Testis (tissue), 3 donors: Measurements from ENCODE around the gene XIRP2. TPM values are rescaled to one million over a fixed set of nuclear protein-coding genes. Genes with fewer than 3 reads are reported as not detected.

Source experiments
- DNase-seq: peaks from one replicate; pipeline ENCODE4 v3.0.0-alpha.2; 2019
- H3K27ac ChIP-seq, 2 donors: fragments of 200-600 bp; sonication (generic); one replicate each; pipeline ENCODE4 v1.5.1; 2019
- H3K27me3 ChIP-seq: fragments of 200-600 bp; sonication (generic); one replicate; pipeline ENCODE4 v1.5.1; 2019
- H3K36me3 ChIP-seq: fragments of 200-600 bp; sonication (generic); one replicate; pipeline ENCODE4 v1.5.1; 2017; ENCODE audit warnings: low read depth; ENCODE audit errors: missing control alignments
- H3K4me1 ChIP-seq: fragments of 200-600 bp; sonication (generic); one replicate; pipeline ENCODE4 v1.5.1; 2019
- H3K4me3 ChIP-seq, 2 donors: fragments of 200-600 bp; sonication (generic); one replicate each; pipeline ENCODE4 v1.5.1; 2017 to 2019
- H3K9me3 ChIP-seq: fragments of 200-600 bp; sonication (generic); one replicate; pipeline ENCODE4 v1.5.1; 2017
- CTCF ChIP-seq, 3 experiments: fragments of 450-650 bp in 2 of 3; fragments of 200-600 bp in 1 of 3; sonication (generic) in 1 of 3; IDR thresholded peaks; one replicate each; pipeline ENCODE4 v1.5.1; 2016 to 2019; ENCODE audit warnings: antibody characterized with exemption in 3 of 3, mild to moderate bottlenecking in 2 of 3, moderate library complexity in 1 of 3
- POLR2A ChIP-seq: fragments of 450-650 bp; IDR thresholded peaks from one replicate; pipeline ENCODE4 v1.6.1; 2017; ENCODE audit warnings: antibody characterized with exemption, mild to moderate bottlenecking, moderate library complexity
- WGBS, 2 donors: methylation state at CpG; one replicate each; pipeline ENCODE4 v1.1.5; 2018; 5-methylcytosine and 5-hydroxymethylcytosine counted together
- intact Hi-C: fragments of 100-400 bp; cut with DNase I; formaldehyde crosslinking; loops from one replicate; pipeline ENCODE4 v1.15.1; 2023; ENCODE audit warnings: low total_unique reads
- polyA plus RNA-seq: library from polyadenylated mRNA; stranded (reverse); fragments of 350-450 nt; fragmentation: Illumina TruSeq; extraction: RNeasy Lipid Tissue Mini Kit (QIAGEN cat#74804); gene quantifications from one replicate; pipeline ENCODE4 v1.2.3, GENCODE V29; 2014; ENCODE audit warnings: low read depth, low replicate concordance; ENCODE audit not compliant: insufficient read depth
- total RNA-seq, 2 donors: library from RNA; depleted of rRNA; stranded (reverse); fragments of >200 nt; gene quantifications; one replicate each; pipeline ENCODE4 v1.2.3, GENCODE V29; 2016

Gene XIRP2
- total and polyA plus RNA-seq, 3 donors from 2014 or later: 1.1 to 5.9 (median 3.9) TPM

- no peak overlapping the region for H3K27ac ChIP-seq
- H3K36me3 ChIP-seq: no peaks in the 10 kb centered on the region
- no peaks in the 10 kb centered on the region for H3K4me1 ChIP-seq
- 77 to 100% methylated on average over 1 of the region's 1 CpG for WGBS, 2 donors
- H3K9me3 ChIP-seq: no peaks in the 10 kb centered on the region
- intact Hi-C loops: no loop called here
- DNase-seq: no peak
- H3K4me3 ChIP-seq: no peak overlapping the region
- H3K27me3 ChIP-seq: no peaks in the 10 kb centered on the region
- TF ChIP-seq POLR2A: no peak
- TF ChIP-seq CTCF (IDR thresholded peaks at IDR 0.05): no peak
Observed at GRCh38 chr2:167132066-167132465, 243.8 kb downstream of the XIRP2 start.

- H3K4me1 ChIP-seq: no peaks in the 10 kb centered on the region
- WGBS, 2 donors: 81 to 94% methylated on average over 3 of the region's 3 CpGs
- H3K27me3 ChIP-seq: no peaks in the 10 kb centered on the region
- no peak overlapping the region for H3K27ac ChIP-seq
- H3K4me3 ChIP-seq: no peak overlapping the region
- intact Hi-C loops: no loop called here
- TF ChIP-seq CTCF (IDR thresholded peaks at IDR 0.05) (no peak), POLR2A (no peak)
- no peak for DNase-seq
- no peaks in the 10 kb centered on the region for H3K9me3 ChIP-seq
- H3K36me3 ChIP-seq: no peaks in the 10 kb centered on the region
Observed at GRCh38 chr2:167132906-167133555, 244.8 kb downstream of the XIRP2 start.

- Histone ChIP-seq H3K4me3 (no peak overlapping the region), H3K4me1 (no peaks in the 10 kb centered on the region), H3K36me3 (no peaks in the 10 kb centered on the region), H3K27me3 (no peaks in the 10 kb centered on the region), H3K27ac (no peak overlapping the region), H3K9me3 (no peaks in the 10 kb centered on the region)
- WGBS, 2 donors: 84 to 88% methylated on average over 2 of the region's 2 CpGs
- intact Hi-C loops: no loop called here
- TF ChIP-seq CTCF (IDR thresholded peaks at IDR 0.05): no peak
- DNase-seq: no peak
Observed at GRCh38 chr2:167133614-167134013, 245.3 kb downstream of the XIRP2 start.

- H3K27ac ChIP-seq: no peak overlapping the region
- WGBS, 2 donors: 88 to 89% methylated on average over 6 of the region's 6 CpGs
- H3K4me1 ChIP-seq: no peaks in the 10 kb centered on the region
- intact Hi-C loops: no loop called here
- H3K4me3 ChIP-seq: no peak overlapping the region
- H3K9me3 ChIP-seq: no peaks in the 10 kb centered on the region
- DNase-seq: no peak
- no peaks in the 10 kb centered on the region for H3K27me3 ChIP-seq
- H3K36me3 ChIP-seq: no peaks in the 10 kb centered on the region
- TF ChIP-seq CTCF (IDR thresholded peaks at IDR 0.05) (no peak), POLR2A (no peak)
Observed at GRCh38 chr2:167134381-167135072, 246.2 kb downstream of the XIRP2 start.

GRCh38 chr2:167135706-167136105 is 247.4 kb downstream of the XIRP2 start:
- no peak overlapping the region for H3K27ac ChIP-seq
- 61 to 71% methylated on average over 4 of the region's 4 CpGs for WGBS, 2 donors
- TF ChIP-seq CTCF (IDR thresholded peaks at IDR 0.05) (no peak), POLR2A (no peak)
- intact Hi-C loops: no loop called here
- no peaks in the 10 kb centered on the region for H3K4me1 ChIP-seq
- no peaks in the 10 kb centered on the region for H3K27me3 ChIP-seq
- no peaks in the 10 kb centered on the region for H3K36me3 ChIP-seq
- no peak overlapping the region for H3K4me3 ChIP-seq
- no peaks in the 10 kb centered on the region for H3K9me3 ChIP-seq
- no peak for DNase-seq
